Measurements from ENCODE around the gene AGBL1.

The AGBL1 gene

GRCh38 chr15:86942285-86942684, 862.6 kb downstream of the AGBL1 start:
- Histone ChIP-seq H3K9me3 (ENCODE audit: insufficient read depth, low read length) (no peaks in the 10 kb centered on the region), H2AFZ (ENCODE audit: low read depth, low read length, severe bottlenecking) (no peak overlapping the region), H3K9ac (ENCODE audit: low read length) (no peak overlapping the region), H3K79me2 (ENCODE audit: insufficient read depth, low read length) (no peaks in the 10 kb centered on the region), H3K9me2 (replicated peaks; ENCODE audit: insufficient read depth, low read length) (no peaks in the 10 kb centered on the region), H3K36me3 (ENCODE audit: low read length) (no peaks in the 10 kb centered on the region), H3K4me3 (ENCODE audit: insufficient read depth, low read length, poor library complexity, severe bottlenecking) (no peak overlapping the region), H3F3A (ENCODE audit: insufficient read depth) (no peaks in the 10 kb centered on the region), H3K4me2 (ENCODE audit: low read depth, low read length, poor library complexity, severe bottlenecking) (no peak overlapping the region), H3K27me3 (ENCODE audit: low read length) (no peaks in the 10 kb centered on the region), H3K27ac (ENCODE audit: low read depth, low read length) (no peak overlapping the region), H4K20me1 (ENCODE audit: low read depth, low read length) (no peaks in the 10 kb centered on the region)
- TF ChIP-seq EZH2phosphoT487 (conservative IDR thresholded peaks at IDR 0.05; ENCODE audit: low read length) (no peak), CTCF (IDR thresholded peaks at IDR 0.05; ENCODE audit: insufficient read depth, low read length, poor library complexity, severe bottlenecking) (no peak)

GRCh38 chr15:86948719-86949118, 869.0 kb downstream of the AGBL1 start:
- no peaks in the 10 kb centered on the region for H3F3A ChIP-seq (ENCODE audit: insufficient read depth)

GRCh38 chr15:86959254-86959653, 879.6 kb downstream of the AGBL1 start:
- Histone ChIP-seq H4K20me1 (ENCODE audit: low read depth, low read length) (no peaks in the 10 kb centered on the region), H3K4me2 (ENCODE audit: low read depth, low read length, poor library complexity, severe bottlenecking) (no peak overlapping the region), H3K36me3 (ENCODE audit: low read length) (no peaks in the 10 kb centered on the region), H3K9me2 (replicated peaks; ENCODE audit: insufficient read depth, low read length) (no peaks in the 10 kb centered on the region), H3K27ac (ENCODE audit: low read depth, low read length) (no peak overlapping the region), H3K9ac (ENCODE audit: low read length) (no peak overlapping the region), H3K79me2 (ENCODE audit: insufficient read depth, low read length) (no peaks in the 10 kb centered on the region), H3K4me3 (ENCODE audit: insufficient read depth, low read length, poor library complexity, severe bottlenecking) (no peak overlapping the region), H3K9me3 (ENCODE audit: insufficient read depth, low read length) (no peaks in the 10 kb centered on the region), H3F3A (ENCODE audit: insufficient read depth) (no peaks in the 10 kb centered on the region), H3K27me3 (ENCODE audit: low read length) (no peaks in the 10 kb centered on the region), H2AFZ (ENCODE audit: low read depth, low read length, severe bottlenecking) (no peak overlapping the region)
- TF ChIP-seq EZH2phosphoT487 (conservative IDR thresholded peaks at IDR 0.05; ENCODE audit: low read length) (no peak), CTCF (IDR thresholded peaks at IDR 0.05; ENCODE audit: insufficient read depth, low read length, poor library complexity, severe bottlenecking) (no peak)

More at GRCh38 chr15:86948719-86949118, 869.0 kb downstream of the AGBL1 start:
- Histone ChIP-seq H3K4me2 (ENCODE audit: low read depth, low read length, poor library complexity, severe bottlenecking) (no peak overlapping the region), H3K36me3 (ENCODE audit: low read length) (no peaks in the 10 kb centered on the region), H3K27me3 (ENCODE audit: low read length) (no peaks in the 10 kb centered on the region), H4K20me1 (ENCODE audit: low read depth, low read length) (no peaks in the 10 kb centered on the region), H3K9ac (ENCODE audit: low read length) (no peak overlapping the region), H3K9me3 (ENCODE audit: insufficient read depth, low read length) (no peaks in the 10 kb centered on the region), H3K27ac (ENCODE audit: low read depth, low read length) (no peak overlapping the region), H3K4me3 (ENCODE audit: insufficient read depth, low read length, poor library complexity, severe bottlenecking) (no peak overlapping the region), H3K9me2 (replicated peaks; ENCODE audit: insufficient read depth, low read length) (no peaks in the 10 kb centered on the region), H3K79me2 (ENCODE audit: insufficient read depth, low read length) (no peaks in the 10 kb centered on the region), H2AFZ (ENCODE audit: low read depth, low read length, severe bottlenecking) (no peak overlapping the region)
- no peak for TF ChIP-seq EZH2phosphoT487 (conservative IDR thresholded peaks at IDR 0.05; ENCODE audit: low read length)
- no peak for TF ChIP-seq CTCF (IDR thresholded peaks at IDR 0.05; ENCODE audit: insufficient read depth, low read length, poor library complexity, severe bottlenecking)

Data from SU-DHL-6 (cell line).